Testis (tissue), 2 donors: Measurements from ENCODE around the gene ACO1.
"Not testable (repeated sequence)": the region's sequence is repeated elsewhere in the genome, so short reads cannot be mapped to it uniquely, and the experiment has no call there.

Source experiments
- POLR2A ChIP-seq: fragments of 450-650 bp; IDR thresholded peaks from one replicate; pipeline ENCODE4 v1.6.1; 2017; ENCODE audit warnings: antibody characterized with exemption, mild to moderate bottlenecking, moderate library complexity
- TF ChIP-seq, protein P1 (sequence below), 3 experiments: fragments of 450-650 bp in 2 of 3; fragments of 200-600 bp in 1 of 3; sonication (generic) in 1 of 3; IDR thresholded peaks; one replicate each; pipeline ENCODE4 v1.5.1; 2016 to 2019; ENCODE audit warnings: antibody characterized with exemption in 3 of 3, mild to moderate bottlenecking in 2 of 3, moderate library complexity in 1 of 3

DNA sequence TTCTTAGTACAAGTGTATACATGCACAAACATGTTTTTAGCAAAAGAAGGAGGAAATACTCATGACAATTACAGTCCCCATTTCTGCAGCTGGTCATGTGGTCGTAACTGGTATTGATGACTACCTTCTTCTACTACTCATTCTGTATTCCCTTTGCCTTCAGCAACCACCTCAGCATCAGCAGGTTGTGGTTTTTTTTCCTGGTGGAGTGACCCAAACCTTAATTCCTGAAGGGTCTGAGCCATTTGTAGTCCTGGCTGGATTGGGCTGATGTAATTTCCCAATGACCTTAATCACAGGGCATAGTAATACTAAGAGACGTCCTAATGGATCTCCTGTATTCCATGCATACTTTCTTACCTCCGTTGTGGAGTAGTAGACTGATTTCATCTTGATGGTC, 31.0 kb upstream of the ACO1 start:
- TF ChIP-seq, protein P1, sequence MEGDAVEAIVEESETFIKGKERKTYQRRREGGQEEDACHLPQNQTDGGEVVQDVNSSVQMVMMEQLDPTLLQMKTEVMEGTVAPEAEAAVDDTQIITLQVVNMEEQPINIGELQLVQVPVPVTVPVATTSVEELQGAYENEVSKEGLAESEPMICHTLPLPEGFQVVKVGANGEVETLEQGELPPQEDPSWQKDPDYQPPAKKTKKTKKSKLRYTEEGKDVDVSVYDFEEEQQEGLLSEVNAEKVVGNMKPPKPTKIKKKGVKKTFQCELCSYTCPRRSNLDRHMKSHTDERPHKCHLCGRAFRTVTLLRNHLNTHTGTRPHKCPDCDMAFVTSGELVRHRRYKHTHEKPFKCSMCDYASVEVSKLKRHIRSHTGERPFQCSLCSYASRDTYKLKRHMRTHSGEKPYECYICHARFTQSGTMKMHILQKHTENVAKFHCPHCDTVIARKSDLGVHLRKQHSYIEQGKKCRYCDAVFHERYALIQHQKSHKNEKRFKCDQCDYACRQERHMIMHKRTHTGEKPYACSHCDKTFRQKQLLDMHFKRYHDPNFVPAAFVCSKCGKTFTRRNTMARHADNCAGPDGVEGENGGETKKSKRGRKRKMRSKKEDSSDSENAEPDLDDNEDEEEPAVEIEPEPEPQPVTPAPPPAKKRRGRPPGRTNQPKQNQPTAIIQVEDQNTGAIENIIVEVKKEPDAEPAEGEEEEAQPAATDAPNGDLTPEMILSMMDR (IDR thresholded peaks at IDR 0.05): not testable (repeated sequence)
- not testable (repeated sequence) for TF ChIP-seq POLR2A
